Ovary (tissue), 3 donors: Measurements from ENCODE around the gene NEU2.

Source experiments
- CTCF ChIP-seq, 3 donors: fragments of 450-650 bp in 2 of 3; fragments of 200-600 bp in 1 of 3; IDR thresholded peaks; one replicate each; pipeline versions ENCODE4 v1.5.1 to v1.8.0; 2016 to 2022; ENCODE audit warnings: antibody characterized with exemption in 3 of 3, mild to moderate bottlenecking in 1 of 3
- EP300 ChIP-seq: sonication (generic); formaldehyde crosslinking; IDR thresholded peaks from one replicate; pipeline ENCODE4 v1.6.1; 2017; ENCODE audit warnings: antibody characterized with exemption
- POLR2A ChIP-seq: fragments of 450-650 bp; IDR thresholded peaks from one replicate; pipeline ENCODE4 v1.6.1; 2017; ENCODE audit warnings: antibody characterized with exemption, mild to moderate bottlenecking, moderate library complexity
- donor health status: DM: no; HTN: no; CAD: no.

GRCh38 chr2:233047667-233048066, 15.2 kb downstream of the NEU2 start:
- TF ChIP-seq CTCF (IDR thresholded peaks at IDR 0.05): no peak
- no peak for TF ChIP-seq POLR2A
- no peak for TF ChIP-seq EP300
